ENCODE data around the gene OR52I1.

DNA sequence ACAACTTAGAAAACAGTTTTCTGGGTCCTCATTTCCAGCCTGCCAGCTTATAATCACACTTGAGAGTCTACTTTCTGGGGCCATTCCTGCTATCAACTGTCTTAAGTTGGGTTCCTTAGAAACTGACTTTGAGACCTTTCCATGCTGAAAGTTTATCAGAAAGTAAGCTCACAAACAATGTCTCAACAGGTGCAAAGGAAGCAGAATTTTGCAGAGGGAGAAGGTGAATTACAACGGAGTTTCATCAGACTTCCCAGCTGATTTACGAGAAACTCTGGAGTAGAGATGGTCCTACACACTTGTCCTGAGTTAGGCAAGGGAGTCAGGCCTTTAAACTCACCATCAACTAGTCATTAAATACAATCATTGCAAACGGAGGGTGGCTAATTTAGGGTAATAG lies 17.0 kb upstream of the OR52I1 start:
- TF ChIP-seq PBX3 (IDR thresholded peaks at IDR 0.05): no peak
- no peak for TF ChIP-seq ZFP36 (IDR thresholded peaks at IDR 0.05; ENCODE audit: borderline replicate concordance, partially characterized antibody)
- TF ChIP-seq EP300 (IDR thresholded peaks at IDR 0.05): no peak
- TF ChIP-seq JUNB (IDR thresholded peaks at IDR 0.05): no peak
- no peak for TF ChIP-seq EHMT2 (IDR thresholded peaks at IDR 0.05; ENCODE audit: low read depth)
- TF ChIP-seq, protein P1, sequence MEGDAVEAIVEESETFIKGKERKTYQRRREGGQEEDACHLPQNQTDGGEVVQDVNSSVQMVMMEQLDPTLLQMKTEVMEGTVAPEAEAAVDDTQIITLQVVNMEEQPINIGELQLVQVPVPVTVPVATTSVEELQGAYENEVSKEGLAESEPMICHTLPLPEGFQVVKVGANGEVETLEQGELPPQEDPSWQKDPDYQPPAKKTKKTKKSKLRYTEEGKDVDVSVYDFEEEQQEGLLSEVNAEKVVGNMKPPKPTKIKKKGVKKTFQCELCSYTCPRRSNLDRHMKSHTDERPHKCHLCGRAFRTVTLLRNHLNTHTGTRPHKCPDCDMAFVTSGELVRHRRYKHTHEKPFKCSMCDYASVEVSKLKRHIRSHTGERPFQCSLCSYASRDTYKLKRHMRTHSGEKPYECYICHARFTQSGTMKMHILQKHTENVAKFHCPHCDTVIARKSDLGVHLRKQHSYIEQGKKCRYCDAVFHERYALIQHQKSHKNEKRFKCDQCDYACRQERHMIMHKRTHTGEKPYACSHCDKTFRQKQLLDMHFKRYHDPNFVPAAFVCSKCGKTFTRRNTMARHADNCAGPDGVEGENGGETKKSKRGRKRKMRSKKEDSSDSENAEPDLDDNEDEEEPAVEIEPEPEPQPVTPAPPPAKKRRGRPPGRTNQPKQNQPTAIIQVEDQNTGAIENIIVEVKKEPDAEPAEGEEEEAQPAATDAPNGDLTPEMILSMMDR (IDR thresholded peaks at IDR 0.05): no peak
